Ureter (tissue), 1 donor: ENCODE results near the gene C1QA. TPM values are rescaled to one million over a fixed set of nuclear protein-coding genes. Genes with fewer than 3 reads are reported as not detected.
"Not testable (repeated sequence)": the region's sequence is repeated elsewhere in the genome, so short reads cannot be mapped to it uniquely, and the experiment has no call there.

ENCODE experiments used
- DNase-seq: peaks from one replicate; pipeline ENCODE4 v3.0.0-alpha.2; 2020; ENCODE audit warnings: low spot score
- total RNA-seq: library from RNA; stranded (reverse); gene quantifications from one replicate; pipeline ENCODE4 v1.2.4, GENCODE V29; 2023
- donor health status: DM: yes; HTN: yes; CAD: no.

The C1QA gene
- total RNA-seq, 1 donor from 2014 or later, result 64.0 TPM

DNA sequence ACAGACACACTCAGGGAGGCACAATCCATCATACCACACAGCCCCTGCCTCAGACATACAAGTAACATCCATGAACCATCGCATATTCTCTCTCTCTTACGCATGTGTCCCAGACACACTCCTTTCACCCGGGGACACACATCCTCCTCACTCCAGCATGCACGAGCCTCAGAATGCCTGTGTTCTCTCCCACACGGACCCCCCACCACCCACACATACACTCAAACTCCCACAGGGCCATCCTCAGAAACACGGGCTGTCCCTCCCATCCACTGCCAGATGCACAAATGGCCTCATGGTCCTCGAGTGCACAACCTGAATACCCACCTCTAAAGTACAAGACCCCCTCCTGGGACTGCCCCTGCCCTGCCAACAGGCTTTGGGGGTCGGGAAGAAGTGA lies 4.8 kb downstream of the C1QA start:
- no peak for DNase-seq

DNA sequence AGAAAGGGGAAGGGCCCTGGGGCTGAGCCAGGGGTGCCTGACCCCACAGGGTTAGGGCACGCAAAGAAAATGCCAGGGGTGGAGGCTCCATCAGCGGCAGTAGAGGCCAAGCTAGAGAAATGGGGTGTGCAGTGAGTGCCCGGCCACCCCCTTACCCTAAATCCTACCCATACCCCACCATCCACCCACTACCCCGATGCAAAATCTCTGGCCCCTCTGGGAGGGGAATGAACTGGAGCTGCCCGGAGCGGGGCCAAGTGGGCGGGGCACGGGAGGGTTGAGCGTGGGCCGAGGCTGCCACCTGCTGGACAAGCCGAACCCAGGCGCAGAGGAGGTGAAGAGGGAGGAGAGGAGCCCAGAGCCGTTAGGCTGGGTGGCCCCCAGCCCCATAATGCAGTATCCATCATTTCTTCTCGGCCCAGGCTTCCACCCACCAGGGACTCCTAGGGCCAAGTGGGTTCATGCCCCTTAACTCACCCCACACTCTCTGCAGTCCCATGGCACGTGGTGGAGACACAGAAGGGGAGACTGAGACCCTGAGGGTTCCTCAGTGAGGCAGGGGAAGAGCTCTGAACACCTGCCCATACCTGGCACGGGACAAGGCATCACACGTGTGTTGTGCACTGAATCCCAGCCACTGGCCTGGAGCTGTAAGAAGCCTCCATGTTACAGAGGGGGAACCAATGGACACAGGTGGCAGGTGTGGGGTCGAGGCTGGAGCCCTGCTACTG lies 5.6 kb downstream of the C1QA start:
- DNase-seq, result peak; percentile 85

DNA sequence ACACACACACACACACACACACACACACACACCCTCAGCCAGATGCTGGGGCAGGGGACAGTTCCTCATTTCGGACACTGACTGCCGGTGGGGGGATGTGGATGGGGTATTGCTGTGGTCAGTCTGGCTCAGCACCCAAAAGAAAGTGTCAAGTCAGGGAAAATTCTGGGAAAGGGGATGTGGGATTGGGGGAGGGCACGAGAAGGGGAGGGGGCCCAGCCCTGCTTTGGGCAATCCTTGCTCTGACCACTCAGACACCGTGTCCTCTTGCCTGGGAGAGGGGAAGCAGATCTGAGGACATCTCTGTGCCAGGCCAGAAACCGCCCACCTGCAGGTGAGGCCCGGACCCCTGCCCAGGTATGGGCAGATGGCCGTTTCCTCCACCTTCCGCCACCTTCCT lies 7.0 kb downstream of the C1QA start, which contains the start of gene C1QC:
C1QC (plus strand) TSS at position 253 of the 400 bp plus-strand sequence. CDS start 391 bp downstream, outside the sequence.
- DNase-seq, result no peak

DNA sequence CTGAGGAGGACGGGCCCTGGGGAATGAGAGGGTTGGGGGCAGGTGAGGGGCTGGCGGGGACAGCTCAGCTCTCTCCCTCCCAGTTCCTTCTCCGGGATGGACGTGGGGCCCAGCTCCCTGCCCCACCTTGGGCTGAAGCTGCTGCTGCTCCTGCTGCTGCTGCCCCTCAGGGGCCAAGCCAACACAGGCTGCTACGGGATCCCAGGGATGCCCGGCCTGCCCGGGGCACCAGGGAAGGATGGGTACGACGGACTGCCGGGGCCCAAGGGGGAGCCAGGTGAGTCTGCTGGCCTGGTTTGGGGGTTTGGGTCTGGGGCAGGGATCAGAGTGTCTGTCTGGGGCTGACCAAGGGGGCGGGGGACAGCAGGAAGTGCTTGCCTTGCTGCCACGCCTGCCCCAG lies 7.5 kb downstream of the C1QA start:
- DNase-seq, result no peak

DNA sequence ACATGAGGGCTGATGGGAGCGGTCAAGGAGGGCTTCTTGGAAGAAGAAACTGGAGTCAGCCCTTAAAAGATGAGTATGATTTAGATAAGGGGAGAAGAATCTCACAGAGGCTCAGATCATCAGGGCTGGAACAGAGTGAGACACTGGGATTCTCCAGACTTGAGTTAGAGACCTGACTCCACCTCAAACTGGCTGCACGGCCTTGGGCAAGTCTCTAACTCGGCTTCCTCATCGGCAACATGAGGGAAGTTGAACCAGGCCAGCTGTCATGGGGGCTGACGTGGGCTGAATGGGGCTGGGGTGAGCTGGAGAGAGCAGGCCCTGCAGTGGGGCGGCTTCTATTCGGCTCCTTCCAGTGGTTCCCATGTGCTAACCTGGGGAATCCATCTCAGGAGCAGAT lies 9.5 kb downstream of the C1QA start:
- no peak for DNase-seq

DNA sequence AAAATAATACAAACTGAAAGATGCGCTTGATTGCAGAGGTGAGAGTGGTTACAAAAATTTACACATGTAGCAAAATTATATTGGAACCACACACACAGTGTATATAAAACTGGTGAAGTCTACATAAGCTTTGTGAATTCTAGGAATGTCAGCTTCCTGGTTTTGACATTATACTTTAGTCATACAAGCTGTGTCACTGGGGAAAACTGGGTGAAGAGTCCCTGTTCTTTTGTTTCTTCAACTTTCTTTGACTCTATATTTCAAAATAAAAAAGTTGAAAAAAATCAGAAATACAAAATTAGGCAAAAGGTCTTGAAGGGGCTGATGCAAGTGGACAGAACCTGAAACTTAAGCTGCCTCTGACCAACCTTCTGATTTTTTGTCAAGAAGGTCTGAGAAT lies 10.0 kb downstream of the C1QA start:
- no peak for DNase-seq

DNA sequence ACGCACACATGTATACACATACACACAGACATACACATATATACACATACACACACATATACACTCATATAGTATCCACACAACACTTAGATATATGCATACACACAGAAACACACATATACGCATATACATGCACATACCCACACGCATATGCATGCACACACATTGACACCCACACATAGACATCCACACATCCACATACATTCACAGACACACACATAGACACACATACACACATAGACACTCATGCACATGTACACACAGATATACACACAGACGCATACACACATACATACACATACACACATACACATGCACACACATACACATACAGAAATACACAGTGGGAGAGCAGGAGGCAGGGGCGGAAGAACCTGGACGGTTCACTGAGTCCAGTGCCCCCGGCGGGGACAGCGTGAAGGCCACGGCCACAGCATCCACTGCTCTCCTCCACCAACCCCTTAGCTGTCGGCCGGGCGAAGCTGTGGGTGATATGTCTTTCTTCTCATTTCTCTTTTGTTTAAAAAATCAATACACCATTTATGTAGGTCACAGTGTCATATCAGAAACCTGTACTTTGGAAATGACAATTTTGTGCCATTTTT lies 13.8 kb downstream of the C1QA start:
- no peak for DNase-seq

DNA sequence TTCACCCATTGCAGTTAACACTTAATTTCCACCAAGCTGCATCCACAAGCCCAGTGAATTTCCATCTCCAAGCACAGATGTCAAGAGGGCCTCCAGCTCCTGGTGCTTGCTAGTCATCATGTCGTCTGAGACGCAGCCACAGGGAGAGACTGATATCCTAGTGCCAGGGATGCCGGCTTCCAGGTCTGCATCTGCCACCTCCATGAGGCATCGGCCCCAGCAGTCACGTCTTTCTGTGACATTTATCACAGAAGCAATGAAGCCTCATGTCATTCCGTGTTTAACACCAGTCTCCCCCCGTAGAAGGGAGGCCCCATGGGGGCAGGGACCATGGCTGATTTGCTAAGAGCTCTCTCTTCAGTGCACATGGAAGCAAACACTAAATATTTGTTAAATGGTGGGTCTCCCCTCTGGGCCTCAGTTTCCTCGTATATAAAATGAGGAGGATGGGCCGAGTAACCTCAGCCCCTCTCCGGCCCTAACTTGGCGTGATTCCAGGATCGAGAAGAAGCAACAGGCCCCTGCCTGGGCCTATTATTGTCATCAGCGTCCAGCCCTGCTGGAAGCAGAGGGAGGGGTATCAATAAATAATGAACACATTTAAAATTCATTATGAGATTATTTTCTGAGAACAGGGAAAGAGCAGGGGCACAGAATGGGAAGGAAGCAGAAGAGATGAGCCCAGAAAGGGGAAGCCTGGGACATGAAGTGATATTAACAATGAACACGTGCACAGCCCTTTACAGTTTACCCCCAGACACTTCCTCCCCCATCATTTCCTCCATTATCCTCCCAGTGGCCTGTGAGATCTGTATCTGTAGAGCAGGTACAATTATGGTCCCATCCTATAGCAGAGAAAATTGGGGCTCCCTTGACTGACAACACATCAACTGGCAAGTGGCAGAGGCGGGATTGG lies 15.8 kb downstream of the C1QA start:
- no peak for DNase-seq

DNA sequence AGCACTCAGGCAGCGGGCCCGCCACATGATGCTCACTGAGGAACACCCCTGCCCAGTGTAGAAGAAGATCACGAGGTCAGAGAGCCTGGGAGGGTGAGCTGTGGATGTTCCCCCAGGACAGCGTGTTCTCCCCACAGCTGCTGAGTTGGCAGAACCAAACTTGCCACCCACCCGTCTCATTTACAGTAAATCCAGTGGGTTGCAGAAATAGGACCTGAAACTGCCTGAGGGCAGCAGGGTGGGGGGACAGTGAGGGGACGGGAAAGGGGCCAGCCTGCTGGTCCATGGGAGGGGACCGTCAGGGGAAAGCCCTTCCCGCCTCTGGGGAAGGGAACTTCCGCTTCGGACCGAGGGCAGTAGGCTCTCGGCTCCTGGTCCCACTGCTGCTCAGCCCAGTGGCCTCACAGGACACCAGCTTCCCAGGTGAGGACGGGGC lies 16.5 kb downstream of the C1QA start, which contains the start of gene C1QB:
C1QB (plus strand) TSS at position 356 of the 436 bp plus-strand sequence. CDS start 6,227 bp downstream, outside the sequence.
- no peak for DNase-seq

DNA sequence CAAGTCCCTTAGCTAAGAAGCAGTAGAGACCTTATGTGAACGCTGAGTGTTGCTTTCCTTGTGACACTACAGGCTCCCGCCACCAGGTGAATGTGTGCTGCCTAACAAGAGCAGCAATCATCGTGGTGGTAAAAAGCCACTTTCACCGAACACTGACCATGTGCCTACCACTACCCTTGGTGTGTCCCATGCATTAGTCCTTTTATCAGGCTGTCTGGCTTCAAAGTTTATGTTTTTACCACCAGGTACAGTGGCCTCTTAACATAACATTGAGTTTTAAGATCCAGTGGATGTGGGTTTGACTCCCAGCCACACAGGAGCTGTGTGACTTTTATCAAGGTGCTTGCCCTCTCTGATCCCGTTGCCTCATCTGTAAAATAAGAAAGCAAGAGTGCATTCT lies 18.3 kb downstream of the C1QA start:
- DNase-seq, result no peak

DNA sequence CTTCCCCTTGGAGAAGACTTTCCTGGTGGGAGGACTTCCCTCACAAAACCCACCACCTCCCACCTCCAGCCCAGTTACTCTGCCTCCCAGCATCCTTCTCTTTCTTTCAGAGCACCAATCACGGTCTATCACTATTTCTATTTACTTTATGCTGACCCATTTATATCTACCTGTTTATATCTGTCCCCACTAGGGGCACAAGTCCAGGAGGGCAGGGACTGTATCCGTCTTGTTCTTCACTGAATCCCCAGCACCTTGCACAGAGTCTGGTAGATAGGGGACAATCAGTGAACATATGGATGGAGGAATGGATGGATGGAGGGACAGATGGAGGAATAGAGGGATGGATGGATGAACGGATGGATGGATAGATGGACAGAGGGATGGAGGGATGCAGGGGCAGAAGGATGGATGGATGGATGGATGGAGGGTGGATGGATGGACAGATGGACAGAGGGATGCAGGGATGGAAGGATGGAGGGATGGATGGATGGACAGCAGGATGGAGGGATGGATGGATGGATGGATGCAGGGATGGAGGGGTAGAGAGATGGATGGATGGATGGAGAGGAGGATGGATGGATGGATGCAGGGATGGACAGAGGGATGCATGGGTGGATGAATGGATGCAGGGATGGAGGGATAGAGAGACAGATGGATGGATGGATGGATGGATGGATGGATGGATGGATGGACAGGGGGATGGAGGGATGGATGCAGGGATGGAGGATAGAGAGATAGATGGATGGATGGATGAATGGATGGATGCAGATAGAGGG lies 22.1 kb downstream of the C1QA start:
- no peak for DNase-seq

DNA sequence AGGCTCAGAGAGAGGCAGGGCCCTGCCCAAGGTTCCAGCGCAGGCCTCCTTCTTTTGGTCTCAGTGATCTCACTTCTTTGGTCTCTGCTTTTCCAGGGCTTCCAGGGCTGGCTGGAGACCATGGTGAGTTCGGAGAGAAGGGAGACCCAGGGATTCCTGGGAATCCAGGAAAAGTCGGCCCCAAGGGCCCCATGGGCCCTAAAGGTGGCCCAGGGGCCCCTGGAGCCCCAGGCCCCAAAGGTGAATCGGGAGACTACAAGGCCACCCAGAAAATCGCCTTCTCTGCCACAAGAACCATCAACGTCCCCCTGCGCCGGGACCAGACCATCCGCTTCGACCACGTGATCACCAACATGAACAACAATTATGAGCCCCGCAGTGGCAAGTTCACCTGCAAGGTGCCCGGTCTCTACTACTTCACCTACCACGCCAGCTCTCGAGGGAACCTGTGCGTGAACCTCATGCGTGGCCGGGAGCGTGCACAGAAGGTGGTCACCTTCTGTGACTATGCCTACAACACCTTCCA lies 24.4 kb downstream of the C1QA start:
- DNase-seq, result no peak

DNA sequence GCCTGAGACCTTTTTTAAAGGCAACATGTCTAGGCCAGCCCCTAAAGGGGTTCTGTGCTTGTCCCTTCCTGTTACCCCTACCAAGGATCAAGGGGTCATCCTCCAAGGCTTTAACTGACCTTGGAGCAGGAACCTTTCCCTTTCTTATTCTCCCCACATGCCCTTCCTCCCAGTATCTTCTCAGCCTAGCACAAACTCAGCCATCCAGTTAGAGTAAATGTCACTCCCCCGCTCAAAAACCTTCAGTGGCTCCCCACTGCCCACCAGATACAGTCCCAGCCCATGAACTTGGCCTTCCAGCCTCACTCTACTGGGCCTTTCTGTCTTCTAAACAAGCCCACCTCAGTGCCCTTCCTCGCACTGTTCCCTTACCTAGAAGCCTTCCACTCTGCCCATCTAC lies 25.5 kb downstream of the C1QA start:
- no peak for DNase-seq

DNA sequence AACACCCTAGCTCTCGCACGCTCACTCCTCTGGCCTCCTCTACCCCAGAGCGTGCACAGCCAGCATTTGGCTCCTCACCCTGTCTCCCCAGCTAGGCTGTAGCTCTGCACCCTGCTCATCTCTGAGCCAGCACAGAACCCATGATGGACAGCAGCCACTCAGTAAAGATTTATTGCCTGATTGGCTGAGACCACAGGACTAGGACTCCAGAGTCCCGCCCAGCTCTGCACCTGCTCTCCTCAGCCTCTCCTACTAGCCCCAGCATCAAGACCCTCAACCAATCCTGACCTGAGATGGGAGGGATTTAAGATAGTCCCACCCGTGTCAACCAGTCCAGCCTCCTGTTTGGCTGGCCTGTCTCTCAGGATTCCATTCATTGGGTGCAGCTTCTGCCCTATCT lies 25.9 kb downstream of the C1QA start:
- DNase-seq, result no peak

DNA sequence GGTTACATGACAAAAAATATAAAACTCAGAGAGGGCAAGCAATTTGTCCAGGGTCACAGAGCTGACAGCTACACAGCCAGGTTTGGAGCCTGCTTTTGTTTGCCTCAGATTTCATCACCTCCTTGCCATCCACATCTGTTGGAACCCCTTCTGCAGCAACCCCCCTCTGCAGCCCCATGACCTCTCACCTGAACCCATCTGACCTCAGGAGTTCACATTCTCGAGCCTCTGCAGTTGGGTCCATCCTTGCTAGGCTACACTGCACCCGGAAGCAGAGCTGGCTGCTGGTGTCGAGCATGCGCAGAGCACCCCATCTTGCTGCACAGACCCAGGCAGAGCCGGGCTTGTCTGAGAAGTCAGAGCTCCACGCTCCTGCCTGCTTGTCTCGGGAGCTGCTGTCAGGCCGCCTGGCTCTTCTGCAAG lies 26.6 kb downstream of the C1QA start:
- DNase-seq, result no peak

DNA sequence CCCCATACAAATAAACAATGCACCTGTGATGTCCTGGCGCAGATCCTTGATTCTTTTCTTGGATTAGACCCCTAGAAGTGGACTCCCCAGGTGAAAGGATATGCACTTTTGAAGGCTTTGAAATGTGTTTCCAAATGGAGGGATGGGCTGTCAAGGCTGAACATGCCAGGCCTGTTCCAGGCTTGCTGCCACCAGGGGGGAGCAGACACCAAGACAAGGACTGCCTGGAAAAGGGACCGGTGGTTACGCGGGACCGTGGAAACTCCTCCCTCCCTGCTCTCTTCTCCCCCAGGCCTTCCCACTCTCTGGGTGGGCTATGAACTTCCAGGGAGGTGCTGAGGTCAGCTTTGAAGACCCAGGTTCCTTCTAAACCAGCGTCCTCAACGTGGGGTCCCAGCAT lies 29.3 kb downstream of the C1QA start:
- DNase-seq, result no peak

DNA sequence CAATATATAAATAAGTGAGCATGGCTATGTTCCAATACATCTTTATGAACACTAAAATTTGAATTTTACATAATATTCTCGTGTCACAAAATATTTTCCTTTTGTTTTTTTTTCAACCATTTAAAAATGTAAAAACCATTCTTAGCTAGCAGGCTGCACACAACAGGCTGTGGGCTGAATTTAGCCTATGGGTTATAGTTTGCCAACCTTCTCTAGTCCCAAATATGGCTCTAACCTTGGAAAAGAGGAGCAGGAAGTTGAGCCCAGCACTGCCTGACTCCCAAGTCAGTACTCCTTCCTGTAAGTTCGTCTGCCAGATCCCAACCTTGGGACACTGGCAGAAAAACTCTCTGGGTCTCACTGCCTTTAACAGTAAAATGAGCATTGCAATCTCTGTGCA lies 30.0 kb downstream of the C1QA start:
- no peak for DNase-seq

DNA sequence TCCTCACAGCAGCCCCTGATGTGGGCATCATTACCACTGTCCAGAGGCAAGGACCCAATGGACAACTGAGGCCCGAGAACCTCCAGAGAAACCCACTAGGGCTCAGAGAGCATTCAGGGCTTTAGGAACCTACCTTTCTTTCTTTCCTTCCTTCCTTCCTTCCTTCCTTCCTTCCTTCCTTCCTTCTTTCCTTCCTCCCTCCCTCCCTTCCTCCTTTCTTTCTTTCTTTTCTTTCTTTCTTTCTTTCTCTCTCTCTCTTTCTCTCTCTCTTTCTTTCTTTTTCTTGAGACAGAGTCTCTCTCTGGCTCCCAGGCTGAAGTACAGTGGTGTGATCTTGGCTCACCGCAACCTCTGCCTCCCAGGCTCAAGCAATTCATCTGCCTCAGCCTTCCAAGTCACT lies 32.4 kb downstream of the C1QA start:
- not testable (repeated sequence) for DNase-seq

DNA sequence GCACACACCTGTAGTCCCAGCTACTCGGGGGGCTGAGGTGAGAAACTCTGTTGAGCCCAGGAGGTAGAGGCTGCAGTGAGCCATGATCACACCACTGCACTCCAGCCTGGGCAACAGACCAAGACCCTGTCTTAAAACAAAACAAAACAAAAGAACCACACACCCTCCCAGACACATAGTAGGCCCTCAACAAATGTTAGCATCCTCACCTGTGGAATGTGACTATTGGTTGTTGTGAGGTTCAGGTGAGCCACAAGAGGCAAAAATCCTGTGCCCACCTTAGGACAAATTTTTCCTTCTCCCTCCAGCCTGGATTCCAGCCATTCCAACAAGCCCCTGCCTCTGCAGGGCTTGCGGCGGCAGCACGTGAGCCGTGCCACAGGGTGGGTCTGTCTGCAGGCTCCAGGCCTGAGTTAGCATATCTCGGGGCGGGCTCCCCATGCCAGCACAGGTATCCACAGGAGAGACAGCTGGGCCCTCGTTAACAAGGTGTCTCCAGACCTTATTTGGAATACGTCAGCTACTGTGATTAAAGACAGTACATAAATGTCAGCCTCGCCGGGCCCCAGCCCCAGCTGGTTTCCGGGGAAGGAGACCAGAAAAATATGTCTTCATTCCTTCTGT lies 34.0 kb downstream of the C1QA start:
- DNase-seq, result no peak

DNA sequence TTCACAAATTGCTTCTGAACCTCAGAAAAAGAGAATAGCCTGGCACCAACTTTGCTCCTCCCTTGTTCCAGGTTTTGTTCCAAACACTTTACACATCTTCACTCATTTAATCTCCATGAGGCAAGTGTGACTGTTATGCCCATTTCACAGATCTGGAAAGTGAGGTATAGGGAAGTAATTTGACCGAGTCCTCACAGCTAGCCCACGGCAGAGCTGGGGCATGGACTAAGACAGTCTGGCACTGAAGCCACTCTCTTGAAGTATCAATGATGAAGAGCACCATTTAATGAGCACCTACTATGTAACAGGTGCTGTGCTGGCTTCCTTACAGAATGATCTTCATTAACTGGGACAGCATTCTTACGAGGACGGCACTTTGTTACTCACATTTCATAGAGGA lies 35.6 kb downstream of the C1QA start:
- DNase-seq, result no peak
